GM23338 (cell line): ENCODE data around the gene MRPL22. TPM values are rescaled to one million over a fixed set of nuclear protein-coding genes. Genes with fewer than 3 reads are reported as not detected.

Experiments
- ATAC-seq: fragments of 200-7000 bp; cut with Tn5 transposase; 3 replicates; pipeline ENCODE4 v1.9.1; 2020
- DNase-seq: peaks from one replicate; pipeline ENCODE4 v3.0.0-alpha.2; 2015; ENCODE audit warnings: low spot score
- H2AFZ ChIP-seq: fragments of 200-600 bp; sonication (generic); 2 replicates; pipeline ENCODE4 v1.8.0; 2016; ENCODE audit warnings: antibody characterized with exemption, mild to moderate bottlenecking, moderate library complexity
- H3F3A ChIP-seq: fragments of 200-600 bp; sonication (generic); replicated peaks from 2 replicates; pipeline ENCODE4 v1.8.0; 2017; ENCODE audit warnings: antibody characterized with exemption, mixed run types, low read depth
- H3K27ac ChIP-seq: fragments of 200-600 bp; sonication (generic); 2 replicates; pipeline ENCODE4 v1.6.1; 2016; ENCODE audit warnings: low read depth
- H3K27me3 ChIP-seq: fragments of 200-600 bp; sonication (generic); 2 replicates; pipeline ENCODE4 v1.8.0; 2016; ENCODE audit warnings: mild to moderate bottlenecking, mixed run types, moderate library complexity; ENCODE audit not compliant: insufficient read depth
- H3K36me3 ChIP-seq: fragments of 200-600 bp; sonication (generic); 2 replicates; pipeline ENCODE4 v1.8.0; 2016; ENCODE audit warnings: mild to moderate bottlenecking; ENCODE audit not compliant: insufficient read depth
- H3K4me1 ChIP-seq: fragments of 200-600 bp; sonication (generic); 2 replicates; pipeline ENCODE4 v1.8.0; 2016; ENCODE audit warnings: mild to moderate bottlenecking, moderate library complexity; ENCODE audit not compliant: insufficient read depth
- H3K4me2 ChIP-seq: fragments of 200-600 bp; sonication (generic); 2 replicates; pipeline ENCODE4 v1.7.1; 2017; ENCODE audit warnings: mixed run types
- H3K4me3 ChIP-seq: fragments of 200-600 bp; sonication (generic); 2 replicates; pipeline ENCODE4 v1.6.1; 2016; ENCODE audit warnings: mixed run types
- H3K79me2 ChIP-seq: fragments of 200-600 bp; sonication (generic); replicated peaks from 2 replicates; pipeline ENCODE4 v1.8.0; 2017; ENCODE audit warnings: mild to moderate bottlenecking; ENCODE audit not compliant: insufficient read depth
- H3K9me2 ChIP-seq: fragments of 200-600 bp; sonication (generic); 2 replicates; pipeline ENCODE4 v1.8.0; 2017; ENCODE audit not compliant: insufficient read depth
- H4K20me1 ChIP-seq: fragments of 200-600 bp; sonication (generic); replicated peaks from 2 replicates; pipeline ENCODE4 v1.8.0; 2017; ENCODE audit warnings: mild to moderate bottlenecking; ENCODE audit not compliant: insufficient read depth
- H3K27ac Mint-ChIP-seq: 2 replicates; pipeline ENCODE4 v1.8.0; 2020; ENCODE audit warnings: inconsistent platforms, mild to moderate bottlenecking, moderate library complexity, mixed read lengths
- H3K27me3 Mint-ChIP-seq: 3 replicates; pipeline ENCODE4 v1.8.0; 2022; ENCODE audit warnings: low read depth, mild to moderate bottlenecking, moderate library complexity, mixed read lengths, inconsistent platforms; ENCODE audit not compliant: insufficient read depth, poor library complexity
- H3K36me3 Mint-ChIP-seq: 3 replicates; pipeline ENCODE4 v1.8.0; 2021; ENCODE audit warnings: low read depth, mild to moderate bottlenecking, inconsistent platforms, moderate library complexity, mixed read lengths
- H3K4me1 Mint-ChIP-seq: 3 replicates; pipeline ENCODE4 v1.8.0; 2020; ENCODE audit warnings: mild to moderate bottlenecking, inconsistent platforms, mixed read lengths
- H3K4me3 Mint-ChIP-seq: 3 replicates; pipeline ENCODE4 v1.8.0; 2021; ENCODE audit warnings: moderate library complexity, mild to moderate bottlenecking, inconsistent platforms, mixed read lengths
- H3K9me3 Mint-ChIP-seq: 3 replicates; pipeline ENCODE4 v1.8.0; 2020; ENCODE audit warnings: moderate library complexity, mild to moderate bottlenecking, inconsistent platforms, mixed read lengths
- CREB1 ChIP-seq: fragments of 250-450 bp; sonication (Bioruptor Pico); IDR thresholded peaks from 2 replicates; pipeline ENCODE4 v1.5.0; 2020; ENCODE audit warnings: low read depth, mild to moderate bottlenecking, moderate library complexity
- EZH2 ChIP-seq: fragments of 200-600 bp; sonication (generic); IDR thresholded peaks from one replicate; pipeline ENCODE4 v1.8.0; 2017; ENCODE audit warnings: antibody characterized with exemption, mild to moderate bottlenecking, low read depth; ENCODE audit not compliant: unreplicated experiment
- EZH2phosphoT487 ChIP-seq: fragments of 200-600 bp; sonication (generic); IDR thresholded peaks from one replicate; pipeline ENCODE4 v1.8.1; 2018; ENCODE audit warnings: antibody characterized with exemption; ENCODE audit not compliant: unreplicated experiment
- JUNB ChIP-seq: IDR thresholded peaks from one replicate; pipeline ENCODE4 v1.6.1; 2016; ENCODE audit warnings: antibody characterized with exemption; ENCODE audit not compliant: unreplicated experiment
- NANOG ChIP-seq: IDR thresholded peaks from 2 replicates; pipeline ENCODE4 v1.6.1; 2016; ENCODE audit warnings: antibody characterized with exemption, borderline replicate concordance
- POLR2AphosphoS5 ChIP-seq: IDR thresholded peaks from 2 replicates; pipeline ENCODE4 v1.6.1; 2016; ENCODE audit warnings: antibody characterized with exemption, low read depth
- STAT1 ChIP-seq: IDR thresholded peaks from one replicate; pipeline ENCODE4 v1.6.1; 2016; ENCODE audit warnings: antibody characterized with exemption; ENCODE audit not compliant: unreplicated experiment
- ZNF114 ChIP-seq: fragments of 250-450 bp; sonication (Bioruptor Pico); IDR thresholded peaks from 2 replicates; pipeline ENCODE4 v1.5.0; 2020; ENCODE audit warnings: mild to moderate bottlenecking, moderate library complexity
- ZNF331 ChIP-seq: fragments of 250-450 bp; sonication (Bioruptor Pico); IDR thresholded peaks from 2 replicates; pipeline ENCODE4 v1.5.0; 2020; ENCODE audit warnings: low read depth, mild to moderate bottlenecking, moderate library complexity
- polyA plus RNA-seq: library from polyadenylated mRNA; unstranded; fragments of >200 nt; fragmentation: Nextera tagmentation; extraction: Ambion mirVana; gene quantifications from 2 replicates; pipeline ENCODE4 v1.2.1, GENCODE V29; 2016
- total RNA-seq: library from RNA; depleted of rRNA; stranded (reverse); fragments of >200 nt; shearing (Covaris generic); gene quantifications from 2 replicates; pipeline ENCODE4 v1.2.3, GENCODE V29; 2014
- TF ChIP-seq, protein P1 (sequence below): IDR thresholded peaks from one replicate; pipeline ENCODE4 v1.6.1; 2018; ENCODE audit warnings: antibody characterized with exemption; ENCODE audit not compliant: unreplicated experiment
- TF ChIP-seq, protein P2 (sequence below): IDR thresholded peaks from 2 replicates; pipeline ENCODE4 v1.6.1; 2016; ENCODE audit warnings: antibody characterized with exemption

MRPL22 gene
- total and polyA plus RNA-seq, 2 experiments from 2014 or later, result 32.1 to 256 TPM

DNA sequence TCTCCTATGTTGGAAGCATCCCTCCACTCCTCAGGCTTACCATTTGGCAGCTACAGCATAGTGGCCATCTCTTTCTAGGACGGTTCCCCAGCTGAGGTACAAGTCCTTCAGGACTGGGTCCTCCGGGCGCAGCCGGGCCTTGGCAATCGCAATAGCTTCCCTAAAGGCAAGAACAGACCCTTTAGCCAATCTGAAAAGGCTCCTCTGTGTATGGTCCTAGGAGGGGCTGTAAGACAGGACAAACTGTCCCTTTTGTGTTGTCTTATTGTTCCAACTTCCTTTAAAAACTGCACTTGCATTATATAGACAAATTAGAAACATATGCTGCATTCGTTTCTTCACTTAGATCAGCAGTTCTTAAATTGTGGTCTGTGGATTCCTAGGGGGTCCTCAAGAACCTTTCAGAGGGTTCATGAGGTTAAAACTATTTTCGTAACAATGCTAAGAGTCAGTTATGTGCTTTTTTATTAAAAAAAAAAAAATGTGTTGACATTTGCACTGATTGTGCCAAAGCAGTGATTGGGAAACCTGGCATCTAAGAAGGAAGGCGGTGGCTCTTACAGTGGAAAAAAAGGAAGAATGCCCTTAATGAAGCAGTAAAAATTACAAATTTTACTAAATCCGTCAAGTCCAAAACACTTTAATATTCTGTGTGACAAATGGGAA lies 41.6 kb upstream of the MRPL22 start:
- H3K36me3 Mint-ChIP-seq, result peaks cover 86% of the 10 kb centered on the region
- no peaks in the 10 kb centered on the region for H3K9me3 Mint-ChIP-seq
- no peak overlapping the region for H3K27ac Mint-ChIP-seq
- no peak for TF ChIP-seq ZNF331
- TF ChIP-seq, protein P1, sequence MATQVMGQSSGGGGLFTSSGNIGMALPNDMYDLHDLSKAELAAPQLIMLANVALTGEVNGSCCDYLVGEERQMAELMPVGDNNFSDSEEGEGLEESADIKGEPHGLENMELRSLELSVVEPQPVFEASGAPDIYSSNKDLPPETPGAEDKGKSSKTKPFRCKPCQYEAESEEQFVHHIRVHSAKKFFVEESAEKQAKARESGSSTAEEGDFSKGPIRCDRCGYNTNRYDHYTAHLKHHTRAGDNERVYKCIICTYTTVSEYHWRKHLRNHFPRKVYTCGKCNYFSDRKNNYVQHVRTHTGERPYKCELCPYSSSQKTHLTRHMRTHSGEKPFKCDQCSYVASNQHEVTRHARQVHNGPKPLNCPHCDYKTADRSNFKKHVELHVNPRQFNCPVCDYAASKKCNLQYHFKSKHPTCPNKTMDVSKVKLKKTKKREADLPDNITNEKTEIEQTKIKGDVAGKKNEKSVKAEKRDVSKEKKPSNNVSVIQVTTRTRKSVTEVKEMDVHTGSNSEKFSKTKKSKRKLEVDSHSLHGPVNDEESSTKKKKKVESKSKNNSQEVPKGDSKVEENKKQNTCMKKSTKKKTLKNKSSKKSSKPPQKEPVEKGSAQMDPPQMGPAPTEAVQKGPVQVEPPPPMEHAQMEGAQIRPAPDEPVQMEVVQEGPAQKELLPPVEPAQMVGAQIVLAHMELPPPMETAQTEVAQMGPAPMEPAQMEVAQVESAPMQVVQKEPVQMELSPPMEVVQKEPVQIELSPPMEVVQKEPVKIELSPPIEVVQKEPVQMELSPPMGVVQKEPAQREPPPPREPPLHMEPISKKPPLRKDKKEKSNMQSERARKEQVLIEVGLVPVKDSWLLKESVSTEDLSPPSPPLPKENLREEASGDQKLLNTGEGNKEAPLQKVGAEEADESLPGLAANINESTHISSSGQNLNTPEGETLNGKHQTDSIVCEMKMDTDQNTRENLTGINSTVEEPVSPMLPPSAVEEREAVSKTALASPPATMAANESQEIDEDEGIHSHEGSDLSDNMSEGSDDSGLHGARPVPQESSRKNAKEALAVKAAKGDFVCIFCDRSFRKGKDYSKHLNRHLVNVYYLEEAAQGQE, result no peak
- TF ChIP-seq, protein P2, sequence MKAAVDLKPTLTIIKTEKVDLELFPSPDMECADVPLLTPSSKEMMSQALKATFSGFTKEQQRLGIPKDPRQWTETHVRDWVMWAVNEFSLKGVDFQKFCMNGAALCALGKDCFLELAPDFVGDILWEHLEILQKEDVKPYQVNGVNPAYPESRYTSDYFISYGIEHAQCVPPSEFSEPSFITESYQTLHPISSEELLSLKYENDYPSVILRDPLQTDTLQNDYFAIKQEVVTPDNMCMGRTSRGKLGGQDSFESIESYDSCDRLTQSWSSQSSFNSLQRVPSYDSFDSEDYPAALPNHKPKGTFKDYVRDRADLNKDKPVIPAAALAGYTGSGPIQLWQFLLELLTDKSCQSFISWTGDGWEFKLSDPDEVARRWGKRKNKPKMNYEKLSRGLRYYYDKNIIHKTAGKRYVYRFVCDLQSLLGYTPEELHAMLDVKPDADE, result no peak
- H4K20me1 ChIP-seq, result no peaks in the 10 kb centered on the region; the same call in 1 of the 2 replicates
- H3K79me2 ChIP-seq, result no peaks in the 10 kb centered on the region
- no peak overlapping the region for H3K4me2 ChIP-seq
- no peaks in the 10 kb centered on the region for H3K27me3 ChIP-seq
- H3K27ac ChIP-seq, result no peak overlapping the region
- no peaks in the 10 kb centered on the region for H3K9me2 ChIP-seq
- ATAC-seq (no peak), DNase-seq (no peak)
- H2AFZ ChIP-seq, result no peak overlapping the region
- no peaks in the 10 kb centered on the region for H3K4me1 Mint-ChIP-seq
- no peak overlapping the region for H3K4me3 Mint-ChIP-seq
- H3K4me3 ChIP-seq, result no peak overlapping the region
- peaks cover 77% of the 10 kb centered on the region for H3K36me3 ChIP-seq
- H3K27me3 Mint-ChIP-seq, result no peaks in the 10 kb centered on the region
- H3K4me1 ChIP-seq, result no peaks in the 10 kb centered on the region
- no peaks in the 10 kb centered on the region for H3F3A ChIP-seq

DNA sequence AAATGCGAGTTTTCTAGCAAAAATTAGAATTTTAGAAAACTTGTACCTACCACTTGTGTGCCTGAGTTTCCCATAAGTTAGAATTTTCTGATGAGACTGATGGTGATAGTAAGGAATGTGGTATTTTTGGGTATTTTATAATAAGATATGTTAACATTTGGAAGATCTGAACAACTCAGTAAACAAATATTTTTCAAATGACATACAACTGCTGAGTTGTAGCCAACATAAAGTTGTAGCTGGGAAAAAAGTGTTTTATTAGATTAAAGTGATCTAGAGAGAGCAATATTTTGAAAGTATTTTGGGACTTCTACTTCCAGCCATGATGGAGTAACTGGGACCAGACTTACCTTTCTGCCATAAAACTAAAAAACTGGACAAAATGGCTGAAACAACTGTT lies 40.8 kb upstream of the MRPL22 start:
- no peaks in the 10 kb centered on the region for H3K9me2 ChIP-seq
- Mint-ChIP-seq H3K4me3 (no peak overlapping the region), H3K27ac (no peak overlapping the region), H3K27me3 (no peaks in the 10 kb centered on the region), H3K9me3 (no peaks in the 10 kb centered on the region), H3K36me3 (peaks cover 87% of the 10 kb centered on the region), H3K4me1 (no peaks in the 10 kb centered on the region)
- peaks cover 82% of the 10 kb centered on the region for H3K36me3 ChIP-seq
- ATAC-seq (no peak), DNase-seq (no peak)
- H4K20me1 ChIP-seq, result no peaks in the 10 kb centered on the region; the same call in 1 of the 2 replicates
- no peaks in the 10 kb centered on the region for H3K79me2 ChIP-seq
- no peak overlapping the region for H3K4me2 ChIP-seq
- H3K4me3 ChIP-seq, result no peak overlapping the region
- H3F3A ChIP-seq, result no peaks in the 10 kb centered on the region
- H3K27ac ChIP-seq, result no peak overlapping the region
- H2AFZ ChIP-seq, result no peak overlapping the region
- no peaks in the 10 kb centered on the region for H3K27me3 ChIP-seq
- no peaks in the 10 kb centered on the region for H3K4me1 ChIP-seq
- no peak for TF ChIP-seq ZNF331
- TF ChIP-seq, protein P1, result no peak
- TF ChIP-seq ZNF114 (CRISPR knock-in tag), result no peak
- TF ChIP-seq CREB1 (CRISPR knock-in tag), result no peak
- no peak for TF ChIP-seq EZH2phosphoT487
- no peak for TF ChIP-seq EZH2
- TF ChIP-seq STAT1, result no peak
- no peak for TF ChIP-seq JUNB
- TF ChIP-seq NANOG, result no peak
- no peak for TF ChIP-seq POLR2AphosphoS5
